ENCODE measurements around the gene MMP14.
A peak's percentile ranks its signal among the peaks of the same experiment; 100 is the strongest.

The MMP14 gene

DNA sequence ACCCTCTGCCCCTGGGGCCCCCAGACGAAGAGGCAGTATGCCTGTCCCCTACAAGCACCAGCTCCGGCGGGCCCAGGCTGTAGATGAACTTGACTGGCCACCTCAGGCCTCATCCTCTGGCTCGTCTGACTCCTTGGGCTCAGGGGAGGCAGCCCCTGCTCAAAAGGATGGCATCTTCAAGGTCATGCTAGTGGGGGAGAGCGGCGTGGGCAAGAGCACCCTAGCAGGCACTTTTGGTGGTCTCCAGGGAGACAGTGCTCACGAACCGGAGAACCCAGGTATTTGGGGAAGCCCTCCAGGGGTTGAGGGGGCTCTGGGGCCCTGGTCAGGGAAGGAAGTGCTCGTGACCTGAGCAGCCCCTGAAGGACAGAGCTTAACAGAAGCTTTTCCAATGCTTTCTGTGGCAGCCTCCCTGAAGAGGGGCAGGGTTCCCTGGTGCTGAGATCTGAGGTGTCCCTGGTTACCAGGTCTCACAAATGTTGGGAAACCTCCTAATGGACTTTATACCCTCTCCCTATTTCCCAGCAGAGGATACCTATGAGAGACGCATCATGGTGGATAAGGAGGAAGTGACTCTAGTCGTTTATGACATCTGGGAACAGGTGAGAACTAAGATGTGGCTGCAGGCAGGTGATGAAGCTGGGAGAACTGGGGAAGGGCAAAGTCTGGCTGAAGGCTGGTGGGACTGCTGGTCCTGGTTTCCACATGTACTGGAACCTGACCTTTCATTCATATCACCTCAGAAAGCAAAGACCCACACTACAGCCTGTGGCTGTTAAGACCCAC lies 48.5 kb downstream of the MMP14 start:
- DNase-seq, result no peak

DNA sequence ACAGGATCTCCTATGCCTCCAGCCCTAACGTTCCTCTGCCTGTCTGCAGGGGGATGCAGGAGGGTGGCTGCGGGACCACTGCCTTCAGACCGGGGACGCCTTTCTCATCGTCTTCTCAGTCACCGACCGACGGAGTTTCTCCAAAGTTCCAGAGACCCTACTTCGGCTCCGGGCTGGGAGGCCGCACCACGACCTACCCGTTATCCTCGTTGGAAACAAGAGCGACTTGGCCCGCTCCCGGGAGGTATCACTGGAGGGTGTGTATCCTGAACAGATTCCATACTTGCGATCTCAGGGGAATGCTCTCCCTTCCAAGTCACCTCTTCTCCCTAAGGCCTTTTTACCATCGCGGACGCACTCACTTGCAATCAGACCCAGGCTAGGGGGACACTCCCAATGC lies 49.6 kb downstream of the MMP14 start:
- no peak for DNase-seq

DNA sequence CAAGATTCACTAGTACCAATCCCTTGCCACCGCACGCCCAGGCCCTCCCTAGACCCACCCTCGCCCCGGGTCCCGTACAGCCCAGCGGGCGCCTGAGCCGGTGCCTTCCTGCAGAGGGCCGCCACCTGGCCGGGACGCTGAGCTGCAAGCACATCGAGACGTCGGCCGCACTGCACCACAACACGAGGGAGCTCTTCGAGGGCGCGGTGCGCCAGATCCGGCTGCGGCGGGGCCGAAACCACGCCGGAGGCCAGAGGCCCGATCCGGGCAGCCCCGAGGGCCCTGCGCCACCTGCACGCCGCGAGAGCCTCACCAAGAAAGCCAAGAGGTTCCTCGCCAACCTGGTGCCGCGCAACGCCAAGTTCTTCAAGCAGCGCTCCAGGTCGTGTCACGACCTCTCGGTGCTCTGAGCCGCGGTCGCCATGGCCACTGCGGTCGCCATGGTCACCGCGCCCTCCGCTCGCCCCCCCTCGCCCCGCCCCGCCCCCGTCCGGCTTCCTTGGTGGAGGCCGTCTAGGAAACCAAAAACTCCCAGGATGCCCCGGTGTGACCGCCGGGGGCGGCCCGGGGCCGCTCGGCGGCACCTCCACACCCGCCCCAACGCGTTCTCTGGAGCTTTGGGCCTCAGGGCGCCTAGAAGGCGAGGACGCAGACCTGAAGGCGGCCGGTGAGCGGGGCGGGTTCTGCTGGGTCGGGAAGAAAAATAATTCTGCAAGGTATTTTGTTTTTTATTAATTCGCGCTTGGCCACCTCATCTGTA lies 50.3 kb downstream of the MMP14 start:
- peak; percentile 7 to 32 for DNase-seq

DNA sequence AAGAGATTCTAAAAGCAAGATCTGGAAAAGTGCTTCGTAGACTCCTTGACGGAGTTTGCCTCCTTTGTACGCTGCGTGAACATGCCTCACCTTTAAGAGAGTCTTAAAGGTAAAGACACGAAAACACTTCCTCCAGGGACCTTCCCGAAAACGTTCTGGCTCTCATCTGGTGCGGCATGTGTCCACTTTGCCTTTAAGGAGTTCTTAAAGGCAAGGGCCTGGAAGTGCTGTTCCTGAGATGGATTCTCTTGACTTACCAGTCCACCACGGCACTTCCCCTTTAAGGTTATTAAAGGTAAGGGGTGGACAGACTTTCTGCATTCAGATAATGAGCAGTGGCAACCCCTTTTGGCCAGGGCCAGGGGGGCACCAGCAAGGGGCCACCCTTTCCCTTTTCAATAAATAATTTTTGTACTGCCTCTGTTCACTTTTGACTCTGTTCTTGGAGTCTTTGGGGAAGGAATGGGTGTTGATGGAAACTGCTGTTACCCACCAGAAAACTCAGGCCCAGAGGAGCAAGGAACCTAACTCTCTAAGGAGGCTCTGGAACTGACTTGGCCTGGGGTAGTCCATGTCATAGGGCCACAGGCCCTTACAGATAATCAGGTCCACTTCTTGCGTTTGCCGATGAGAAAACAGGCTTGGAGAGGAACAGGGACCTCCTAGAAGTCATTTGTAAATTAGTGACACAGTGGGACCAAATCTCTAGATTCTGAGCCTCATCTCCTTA lies 51.0 kb downstream of the MMP14 start:
- DNase-seq, result peak; percentile 25 to 28

DNA sequence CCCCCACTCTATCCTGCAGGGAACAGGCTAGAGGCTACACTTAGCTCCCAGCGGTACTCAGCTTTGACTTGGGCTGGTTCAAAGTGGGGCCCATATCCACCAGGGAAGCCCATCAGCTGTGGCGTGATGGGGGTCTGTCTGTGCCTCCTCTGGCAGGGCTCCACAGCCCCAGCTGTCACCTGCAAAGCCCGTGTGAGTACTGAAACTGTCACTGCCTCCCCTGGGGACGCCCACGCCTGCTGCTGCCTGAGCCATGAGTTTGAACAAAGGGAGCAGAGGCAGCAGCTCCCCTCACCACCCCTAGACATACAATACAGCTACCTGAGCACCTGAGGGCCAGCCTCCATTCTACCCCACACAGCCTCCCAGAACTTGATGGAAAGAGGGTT lies 51.6 kb downstream of the MMP14 start:
- DNase-seq, result no peak

DNA sequence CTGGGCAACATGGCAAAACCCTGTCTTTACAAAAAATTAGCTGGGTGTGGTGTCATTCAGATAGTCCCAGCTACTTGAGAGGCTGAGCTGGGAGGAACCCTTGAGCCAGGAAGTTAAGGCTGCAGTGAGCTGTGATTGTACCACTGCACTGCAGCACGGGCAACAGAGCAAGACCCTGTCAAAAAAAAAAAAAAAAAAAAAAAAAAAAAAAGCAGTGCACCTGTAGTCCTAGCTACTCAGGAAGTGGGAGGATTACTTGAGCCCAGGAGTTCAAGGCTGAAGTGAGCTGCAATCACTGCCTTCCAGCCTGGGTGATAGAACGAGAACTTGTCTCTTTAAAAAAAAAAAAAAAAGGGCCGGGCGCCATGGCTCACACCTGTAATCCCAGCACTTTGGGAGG lies 52.3 kb downstream of the MMP14 start:
- DNase-seq, result no peak

DNA sequence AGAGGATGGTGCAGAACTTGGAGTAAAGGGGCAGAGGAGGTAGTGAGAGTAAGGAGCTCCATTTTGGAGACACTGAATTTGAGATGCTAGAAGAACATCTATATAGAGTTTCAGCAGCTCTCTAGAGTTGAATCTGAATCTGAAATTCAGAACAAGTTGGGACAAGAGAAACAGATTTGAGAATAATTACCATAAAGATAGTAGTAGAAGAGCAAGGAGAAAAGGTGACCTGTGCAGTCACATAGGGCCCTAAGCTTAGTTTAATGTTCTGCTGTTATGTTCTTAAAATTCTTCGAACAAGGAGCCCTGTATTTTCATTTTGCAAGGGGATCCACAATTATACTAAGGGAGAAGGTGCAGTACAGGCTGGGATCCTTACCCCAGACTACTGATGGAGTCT lies 54.0 kb downstream of the MMP14 start:
- DNase-seq, result no peak

DNA sequence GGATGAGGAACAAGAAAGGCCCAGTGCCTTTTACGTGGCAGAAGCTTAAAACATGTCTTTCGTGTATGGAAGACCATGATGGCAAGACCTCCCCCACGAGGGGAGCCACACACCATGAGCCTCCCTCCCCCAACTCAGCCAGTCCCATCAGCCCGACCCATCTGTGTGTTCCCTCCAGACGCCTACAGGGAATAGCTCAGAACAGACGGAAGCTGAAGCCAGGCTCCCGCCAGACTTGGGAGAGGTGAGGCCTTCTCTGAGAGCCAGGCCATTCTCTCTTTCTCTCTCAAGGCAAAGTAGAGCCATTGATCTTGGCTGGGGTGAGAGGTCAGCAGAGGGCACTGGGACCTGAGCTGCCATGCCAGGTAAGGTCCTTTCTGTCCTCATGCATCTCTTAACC lies 56.1 kb downstream of the MMP14 start:
- DNase-seq, result no peak

DNA sequence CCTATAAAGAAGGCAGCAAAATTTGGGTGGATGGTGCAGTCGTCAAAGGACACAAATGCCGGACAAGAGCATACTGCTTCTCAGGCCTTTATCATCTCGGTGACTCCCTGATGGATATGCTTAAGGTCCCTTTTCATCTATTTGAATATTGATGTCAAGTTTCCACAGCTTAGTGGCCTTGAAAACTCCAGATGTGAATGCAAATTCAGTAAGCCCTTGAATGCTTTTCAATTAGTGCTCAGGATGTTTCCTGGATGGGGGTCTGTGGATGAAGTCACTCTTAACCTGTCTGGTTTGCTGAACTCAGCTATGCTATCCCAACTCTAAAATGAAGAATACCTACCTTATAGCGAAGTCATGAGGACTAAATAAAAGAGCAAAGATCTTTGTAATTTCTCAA lies 57.3 kb downstream of the MMP14 start:
- no peak for DNase-seq

DNA sequence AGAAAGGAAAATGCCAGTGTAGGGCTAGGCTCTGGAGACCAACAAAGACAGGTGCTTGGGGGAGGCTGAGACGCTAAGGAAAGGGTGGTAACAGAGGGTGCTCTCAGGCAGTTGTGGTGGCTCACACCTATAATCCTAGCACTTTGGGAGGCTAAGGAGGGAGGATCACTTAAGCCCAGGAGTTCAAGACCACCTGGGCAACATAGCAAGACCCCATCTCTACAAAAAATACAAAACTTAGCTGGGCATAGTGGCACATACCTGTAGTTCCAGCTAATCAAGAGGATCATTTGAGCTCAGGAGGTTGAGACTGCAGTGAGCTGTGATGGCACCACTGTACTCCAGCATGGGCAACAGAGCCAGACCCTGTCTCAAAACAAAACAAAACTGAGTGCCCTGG lies 59.0 kb downstream of the MMP14 start:
- no peak for DNase-seq

DNA sequence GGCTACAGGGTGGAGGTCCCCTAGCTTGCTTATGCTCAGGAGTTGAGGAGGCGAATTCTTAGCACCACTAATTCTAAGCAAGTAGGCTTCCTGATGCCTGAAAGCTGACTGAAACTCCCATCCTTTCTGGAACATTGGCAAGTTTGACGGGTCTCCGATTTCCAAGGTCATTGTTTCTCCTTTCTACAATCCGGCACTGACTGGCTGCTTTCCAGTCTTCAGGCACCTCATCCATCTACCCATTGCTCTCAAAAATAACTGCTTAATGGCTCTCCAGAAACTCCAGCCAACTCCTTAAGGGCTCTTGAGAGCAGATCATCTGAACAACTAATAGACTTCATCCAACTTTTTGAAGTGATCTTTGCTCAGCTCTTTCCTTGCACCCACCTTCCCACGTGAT lies 60.0 kb downstream of the MMP14 start:
- DNase-seq, result no peak

DNA sequence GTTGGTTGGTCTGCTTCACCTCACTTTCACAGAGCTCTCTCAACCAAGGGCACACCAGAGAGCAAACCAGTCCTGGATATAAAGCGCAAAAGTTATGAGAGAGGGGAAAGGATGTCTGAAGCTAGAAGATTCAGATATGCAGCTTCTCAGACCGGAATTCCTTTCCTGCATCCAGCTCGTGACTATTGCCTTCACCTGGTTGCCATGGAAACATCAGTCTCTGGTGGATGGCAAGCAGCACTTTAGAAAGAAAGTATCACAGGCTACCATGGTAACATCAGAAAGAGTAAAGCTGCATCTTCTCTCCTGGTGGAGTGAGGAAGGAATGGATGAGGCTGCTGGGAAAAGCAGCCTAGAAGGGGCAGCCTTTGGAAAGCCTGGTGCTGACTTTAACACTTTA lies 60.4 kb downstream of the MMP14 start:
- no peak for DNase-seq

DNA sequence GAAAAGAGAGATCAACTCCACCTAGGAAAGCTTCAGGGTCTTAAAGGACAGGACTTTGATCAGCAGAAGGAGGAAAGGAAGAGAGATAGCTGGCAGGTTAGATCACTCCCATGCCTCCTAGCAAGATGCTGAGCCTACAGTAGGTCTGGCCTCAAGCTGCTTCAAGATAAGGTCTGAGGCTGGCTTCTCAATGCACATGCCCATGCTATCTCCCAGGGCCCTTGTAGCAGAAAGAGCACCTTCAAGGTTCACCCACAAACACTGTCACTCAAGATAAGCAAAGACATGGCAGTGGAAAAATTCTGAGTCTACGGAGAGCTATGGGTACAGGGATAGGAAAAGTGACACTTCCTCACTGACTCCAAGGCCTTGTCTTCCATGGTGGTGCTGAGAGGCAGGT lies 61.0 kb downstream of the MMP14 start:
- DNase-seq, result no peak
